Femur (tissue), 1 donor: ENCODE measurements around the gene NFIX.
"Not testable (repeated sequence)": the region's sequence is repeated elsewhere in the genome, so short reads cannot be mapped to it uniquely, and the experiment has no call there.

Experiments used
- DNase-seq: peaks from one replicate; pipeline ENCODE4 v3.0.0-alpha.2; 2017

NFIX gene

GRCh38 chr19:12959481-12959880, 35.8 kb upstream of the NFIX start:
- no peak for DNase-seq

DNA sequence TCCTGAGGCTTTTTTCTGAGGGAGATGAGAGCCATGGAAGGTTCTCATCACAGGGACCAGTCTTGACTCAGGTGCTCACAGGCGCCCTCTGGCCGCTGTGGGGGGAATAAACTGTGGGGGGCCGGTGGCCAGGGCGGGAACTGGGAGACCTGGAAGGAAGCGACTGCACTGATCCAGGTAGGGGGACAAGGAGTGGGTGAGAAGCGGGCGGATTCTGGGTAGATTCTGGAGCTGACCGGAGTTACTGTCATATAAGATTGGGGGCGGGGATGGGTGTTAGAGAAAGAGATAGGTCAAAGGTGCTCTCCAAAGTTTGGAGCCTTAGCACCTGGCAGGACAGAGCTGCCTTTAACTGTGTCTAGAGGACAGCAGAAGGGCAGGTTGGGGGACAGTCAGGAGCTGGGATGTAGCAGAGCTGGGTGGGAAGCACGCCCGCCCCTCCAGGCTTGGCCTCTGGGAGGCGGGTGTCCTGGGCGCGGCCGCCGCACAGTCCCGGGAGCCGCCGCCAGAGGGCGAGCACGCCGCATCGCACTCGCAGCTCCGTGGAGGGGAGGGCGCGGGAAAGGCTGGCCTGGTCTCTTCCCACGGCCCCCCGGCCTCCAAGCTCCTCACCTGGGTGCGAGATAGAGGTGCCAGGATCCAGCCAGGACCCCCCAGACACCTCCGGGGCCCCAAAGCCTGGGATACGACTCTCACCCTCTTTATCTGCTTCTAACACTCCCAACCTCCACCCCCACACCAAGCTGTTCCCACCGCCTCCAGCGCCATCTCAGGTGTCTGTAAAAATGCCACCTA, 30.1 kb upstream of the NFIX start:
- peak; percentile 80 for DNase-seq

- DNase-seq: no peak
Measured at GRCh38 chr19:12965812-12966135, 29.5 kb upstream of the NFIX start.

DNA sequence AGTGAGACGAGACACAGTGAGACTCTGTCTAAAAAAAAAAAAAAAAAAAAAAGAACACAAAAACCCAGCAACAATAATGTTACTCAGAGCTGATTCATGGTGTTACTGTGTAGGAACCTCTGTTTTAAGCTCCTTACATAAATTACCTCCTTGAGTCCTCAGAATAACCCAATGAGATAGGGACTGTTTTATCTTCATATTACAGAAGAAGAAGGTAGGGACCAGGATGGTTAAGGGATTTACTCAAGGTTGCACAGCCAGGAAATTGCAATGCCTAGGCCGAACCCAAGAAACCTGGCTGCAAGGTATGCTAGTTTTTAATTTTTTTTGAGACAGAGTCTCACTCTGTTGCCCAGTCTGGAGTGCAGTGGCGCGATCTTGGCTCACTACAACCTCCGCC, 27.4 kb upstream of the NFIX start:
- DNase-seq: no peak

- DNase-seq: no peak
Measured at GRCh38 chr19:12969292-12969988, 25.8 kb upstream of the NFIX start, which contains the start of gene DAND5. TSS of gene DAND5 (plus strand) at chr19:12969576. CDS start at chr19:12969661, 85 bp downstream.

- DNase-seq: no peak
Measured at GRCh38 chr19:12970070-12970820, 25.0 kb upstream of the NFIX start.

DNA sequence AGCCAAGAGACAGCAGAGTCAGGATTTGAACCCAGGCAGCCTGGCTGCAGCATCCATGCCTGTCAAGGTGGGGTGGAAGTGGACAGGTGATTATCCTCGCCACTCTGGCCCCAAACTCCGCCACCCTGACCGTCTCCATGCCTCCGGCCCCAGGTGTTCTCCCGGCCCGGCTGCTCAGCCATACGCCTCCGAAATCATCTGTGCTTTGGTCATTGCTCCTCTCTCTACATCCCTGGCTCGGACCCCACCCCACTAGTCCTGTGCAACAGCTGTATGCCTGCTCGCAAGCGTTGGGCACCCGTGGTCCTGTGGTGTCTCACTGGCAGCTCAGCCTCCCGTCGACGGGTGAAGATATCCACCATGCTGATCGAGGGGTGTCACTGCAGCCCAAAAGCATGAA, 22.0 kb upstream of the NFIX start:
- no peak for DNase-seq

DNA sequence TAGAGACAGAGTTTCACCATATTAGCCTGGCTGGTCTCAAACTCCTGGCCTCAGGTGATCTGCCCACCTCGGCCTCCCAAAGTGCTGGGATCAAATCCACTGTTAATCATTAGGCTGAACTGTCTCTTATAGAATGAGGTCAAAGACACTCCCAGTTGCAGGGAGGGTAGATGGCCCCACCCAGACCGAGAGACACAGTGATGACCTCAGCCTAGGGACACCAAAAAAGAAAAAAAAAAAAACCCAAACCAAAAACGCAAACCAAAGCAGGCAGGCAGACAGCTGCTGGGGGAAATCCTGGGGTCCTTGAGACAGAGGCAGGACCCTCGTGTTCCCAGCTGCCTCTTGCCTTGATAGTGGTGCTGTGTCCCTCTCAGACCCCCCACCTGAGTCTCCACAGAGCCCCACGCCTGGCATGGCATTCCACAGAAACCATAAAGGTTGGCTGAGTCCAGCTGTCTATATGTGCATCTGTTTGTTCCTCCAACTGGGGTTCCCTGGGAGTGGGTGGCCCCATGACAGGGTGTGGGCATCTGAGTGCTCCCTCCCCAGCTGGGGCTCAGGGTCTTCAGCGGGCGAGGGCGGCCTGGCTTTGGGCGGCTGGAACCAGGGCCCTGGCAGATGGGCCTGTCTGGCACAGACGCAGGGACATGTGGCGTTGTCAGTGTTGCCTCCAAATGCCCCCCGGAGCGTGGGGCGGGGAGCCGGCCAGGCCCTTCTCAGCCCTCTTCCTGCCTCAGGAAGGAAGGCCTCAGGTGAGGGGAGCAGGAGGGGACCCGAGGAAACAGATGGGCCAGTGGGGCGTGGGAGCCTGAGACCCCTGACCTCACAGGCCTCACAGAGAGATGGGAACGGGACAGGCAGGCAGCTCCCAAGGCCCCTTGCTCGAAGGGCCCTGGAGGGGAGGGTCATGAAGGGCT, 20.7 kb upstream of the NFIX start:
- peak; percentile 37 for DNase-seq

DNA sequence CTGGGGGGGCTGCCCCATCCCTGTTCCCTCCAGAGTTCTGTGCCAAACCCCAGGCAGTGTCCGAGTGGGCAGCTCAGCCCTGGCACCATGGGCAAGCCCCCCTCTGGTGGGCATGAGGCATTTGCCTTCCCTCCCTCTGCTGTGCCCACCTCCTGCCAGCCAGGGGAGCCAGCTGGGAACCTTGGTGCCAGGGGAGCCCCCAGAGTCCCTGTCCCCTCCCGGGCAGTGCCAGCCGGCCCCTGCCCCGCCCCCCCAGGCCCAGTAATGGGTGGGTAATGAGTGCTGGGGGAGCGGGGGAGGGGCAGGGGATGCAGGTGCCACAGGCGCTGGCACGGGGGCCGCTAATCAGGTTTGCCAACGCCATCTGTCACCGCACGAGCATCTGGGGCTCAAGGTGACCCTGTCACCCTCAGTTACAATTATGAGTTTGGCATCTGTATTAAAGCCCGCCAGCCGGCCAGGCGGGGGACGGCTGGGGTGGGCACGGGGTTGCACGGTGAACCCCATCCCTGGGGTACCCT, 20.0 kb upstream of the NFIX start:
- DNase-seq: no peak

DNA sequence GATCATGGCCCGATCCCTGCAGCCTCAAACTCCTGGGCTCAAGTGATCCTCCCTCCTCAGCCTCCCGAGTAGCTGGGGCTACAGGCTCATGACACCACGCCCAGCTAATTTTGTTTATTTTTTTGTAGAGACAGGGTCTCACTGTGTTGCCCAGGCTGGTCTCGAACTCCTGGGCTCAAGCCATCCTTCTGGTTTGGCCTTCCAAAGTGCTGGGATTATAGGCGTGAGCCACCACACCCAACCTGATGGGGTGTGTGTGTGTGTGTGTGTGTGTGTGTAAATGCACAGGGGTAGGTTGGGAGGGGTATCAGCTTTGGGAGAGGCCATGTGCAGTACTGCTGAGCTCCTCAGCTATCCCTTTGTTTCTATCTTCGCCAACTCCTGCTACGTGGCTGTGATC, 19.2 kb upstream of the NFIX start:
- not testable (repeated sequence) for DNase-seq

- DNase-seq: no peak
Measured at GRCh38 chr19:12979974-12980373, 15.3 kb upstream of the NFIX start.

- no peak for DNase-seq
Measured at GRCh38 chr19:12982648-12983047, 12.6 kb upstream of the NFIX start.

DNA sequence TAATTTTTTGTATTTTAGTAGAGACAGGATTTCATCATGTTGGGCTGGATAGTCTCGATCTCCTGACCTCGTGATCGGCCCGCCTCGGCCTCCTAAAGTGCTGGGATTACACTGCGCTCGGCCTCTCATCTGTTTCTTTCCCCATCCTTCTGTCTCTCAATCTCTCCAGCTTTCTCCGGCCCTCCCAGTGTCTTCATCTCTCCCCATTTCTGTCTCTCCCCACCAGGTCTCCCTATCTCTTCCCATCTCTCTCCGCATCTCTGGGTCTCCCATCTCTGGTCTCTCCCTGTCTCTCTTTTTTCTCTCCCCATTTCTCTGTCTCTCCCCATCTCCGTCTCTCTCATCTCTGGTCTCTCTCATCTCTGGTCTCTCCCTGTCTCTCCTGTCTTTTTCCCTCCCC, 12.2 kb upstream of the NFIX start:
- DNase-seq: no peak

- DNase-seq: peak; percentile 89
Measured at GRCh38 chr19:12983542-12984142, 11.6 kb upstream of the NFIX start.

DNA sequence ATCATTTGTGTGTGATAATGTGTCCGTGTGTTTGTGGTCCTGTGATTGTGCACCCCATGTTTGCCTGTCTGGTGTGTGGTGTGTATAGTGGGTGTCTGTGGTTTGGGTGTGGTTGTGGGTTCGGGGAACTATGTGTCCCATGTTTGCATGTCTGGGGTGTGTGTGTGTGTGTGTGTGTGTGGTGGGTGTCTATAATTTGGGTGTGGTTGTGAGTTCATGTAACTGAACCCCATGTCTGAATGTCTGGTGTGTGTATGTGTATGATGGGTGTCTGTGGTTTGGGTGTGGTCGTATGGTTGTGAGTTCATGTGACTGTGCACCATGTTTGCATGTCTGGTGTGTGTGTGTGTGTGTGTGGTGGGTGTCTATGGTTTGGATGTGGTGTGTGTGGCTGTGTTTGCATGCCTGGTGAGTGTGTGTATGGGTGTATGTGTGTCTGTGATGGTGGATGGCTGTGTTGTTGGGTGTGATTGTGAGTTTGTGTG, 11.1 kb upstream of the NFIX start:
- DNase-seq: peak; percentile 33

DNA sequence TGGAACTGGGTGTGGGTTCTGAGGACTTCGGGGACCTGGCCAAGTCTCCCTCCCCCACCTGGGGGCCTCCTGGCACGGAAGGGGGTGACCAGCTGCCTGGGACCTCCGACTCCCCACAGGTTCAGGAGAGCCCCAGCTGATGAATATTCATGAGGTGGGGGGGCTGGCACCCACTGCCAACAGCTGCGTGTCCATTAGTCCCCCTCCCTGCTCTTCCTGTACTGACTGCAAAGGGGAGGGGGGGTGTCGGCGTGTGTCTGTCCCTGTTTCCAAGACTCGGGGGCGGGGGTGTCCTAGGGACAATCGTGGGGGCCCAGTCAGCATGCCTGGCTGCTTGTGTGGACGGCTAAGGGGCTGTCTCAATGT, 10.6 kb upstream of the NFIX start:
- peak; percentile 61 for DNase-seq

DNA sequence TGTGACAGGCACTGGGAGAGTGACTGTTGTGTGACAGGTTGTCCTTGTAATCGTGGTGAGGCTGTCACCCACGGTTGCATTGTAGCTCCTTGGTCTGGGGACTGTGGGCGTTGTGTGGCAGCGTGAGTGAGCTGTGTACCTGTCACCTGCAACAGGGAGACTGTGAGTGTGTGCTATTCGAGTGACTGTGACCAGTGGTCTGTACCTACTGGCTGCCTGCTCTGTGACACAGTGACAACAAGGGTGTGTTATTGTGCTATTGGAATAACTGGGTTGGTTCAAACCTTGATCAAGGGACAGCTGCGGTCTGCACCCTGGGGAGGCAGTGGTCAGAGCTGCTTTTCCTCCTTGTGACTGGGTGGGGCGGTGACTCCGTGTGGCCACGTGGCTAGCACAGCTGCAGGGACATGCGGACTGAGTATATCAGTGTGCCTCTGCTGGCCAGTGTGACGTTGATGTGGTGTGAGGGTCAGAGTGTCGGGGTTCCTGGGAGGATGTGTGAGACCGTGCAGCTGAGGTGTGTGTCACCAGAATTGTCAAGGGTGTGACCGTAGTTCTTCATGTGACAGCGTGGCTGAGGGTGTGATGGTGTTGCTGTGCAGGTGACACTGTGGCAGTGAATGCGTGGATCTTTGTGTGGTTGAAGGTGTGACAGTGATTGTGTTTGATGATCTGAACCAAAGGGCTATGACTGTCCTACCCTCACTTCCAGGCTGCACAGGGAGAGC, 10.1 kb upstream of the NFIX start:
- peak; percentile 86 for DNase-seq

GRCh38 chr19:12986726-12987125, 8.5 kb upstream of the NFIX start:
- no peak for DNase-seq

GRCh38 chr19:12987190-12987589, 8.1 kb upstream of the NFIX start:
- DNase-seq: no peak

DNA sequence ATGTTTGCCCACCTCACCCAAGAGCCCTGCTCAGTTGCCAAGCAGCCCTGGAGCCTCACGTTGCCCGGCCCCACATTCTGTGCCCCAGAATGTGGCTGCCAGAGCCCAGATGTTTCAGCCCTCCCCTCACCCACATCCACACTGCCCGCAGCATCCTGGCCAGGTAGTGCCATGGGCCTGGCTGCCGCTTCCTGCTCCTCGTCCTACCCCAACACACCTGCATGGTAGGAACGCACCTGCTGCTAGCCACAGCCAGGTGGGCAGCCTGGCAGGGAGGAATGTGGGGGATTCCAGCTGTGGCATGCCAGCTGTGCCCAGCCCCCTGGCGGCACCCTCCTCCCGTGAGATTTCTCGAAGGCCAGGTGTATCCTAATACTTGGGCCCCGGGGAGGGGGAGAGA, 7.5 kb upstream of the NFIX start:
- no peak for DNase-seq

DNA sequence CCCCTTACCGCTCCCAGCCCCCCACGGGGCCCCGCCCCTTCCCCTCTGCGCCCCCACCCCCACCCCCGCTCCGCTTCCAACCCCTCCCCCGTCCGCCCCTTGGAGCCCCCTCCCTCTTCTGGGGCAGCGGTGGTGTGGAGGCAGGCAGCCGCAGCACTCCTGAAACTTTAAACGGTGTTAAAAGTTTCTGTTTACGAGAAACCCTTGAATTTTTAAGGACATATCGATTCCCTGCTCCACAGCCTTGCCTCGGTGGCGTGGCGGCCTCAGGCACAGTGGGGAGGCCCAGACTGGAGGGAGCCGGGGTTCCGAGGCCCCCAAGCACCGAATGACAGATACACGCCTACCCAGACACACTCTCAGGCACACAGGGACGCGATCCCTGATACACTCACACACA, 4.8 kb upstream of the NFIX start:
- no peak for DNase-seq
